HG02610 (cell line): ENCODE data around the gene DPH2.

Experiments used
- ATAC-seq: cut with Tn5 transposase; IDR thresholded peaks from one replicate; pipeline ENCODE4 v1.9.1; 2021; ENCODE audit warnings: mild to moderate bottlenecking, moderate library complexity; ENCODE audit not compliant: unreplicated experiment

DPH2 gene

GRCh38 chr1:43963890-43964289 is 5.9 kb upstream of the DPH2 start:
- no peak for ATAC-seq

- ATAC-seq = no peak
These were observed 4.5 kb upstream of the DPH2 start for GRCh38 chr1:43965316-43965715.

GRCh38 chr1:43968348-43968948 is 1.4 kb upstream of the DPH2 start:
- no peak for ATAC-seq

- ATAC-seq = no peak
These were observed 429 bp upstream of the DPH2 start for GRCh38 chr1:43969416-43969745.

GRCh38 chr1:43970502-43970901 is 692 bp downstream of the DPH2 start:
- no peak for ATAC-seq

GRCh38 chr1:43970911-43971310 is 1.1 kb downstream of the DPH2 start:
- no peak for ATAC-seq

GRCh38 chr1:43971336-43971980 is 1.6 kb downstream of the DPH2 start:
- no peak for ATAC-seq

GRCh38 chr1:43973981-43974442 is 4.2 kb downstream of the DPH2 start:
- ATAC-seq = no peak

GRCh38 chr1:43974443-43975248 is 4.8 kb downstream of the DPH2 start, which contains the start of gene ATP6V0B:
TSS of gene ATP6V0B (plus strand) at chr1:43974960. CDS start at chr1:43975041, 81 bp downstream.
- ATAC-seq = peak; percentile 59

- ATAC-seq = no peak
These were observed 5.6 kb downstream of the DPH2 start for GRCh38 chr1:43975249-43975961.

- no peak for ATAC-seq
These were observed 6.2 kb downstream of the DPH2 start for GRCh38 chr1:43976045-43976444.

GRCh38 chr1:43976890-43977289 is 7.1 kb downstream of the DPH2 start:
- ATAC-seq = no peak

GRCh38 chr1:43977376-43978263 is 7.8 kb downstream of the DPH2 start:
- no peak for ATAC-seq

- ATAC-seq = no peak
These were observed 8.4 kb downstream of the DPH2 start for GRCh38 chr1:43978264-43978550.

- ATAC-seq = no peak
These were observed 8.9 kb downstream of the DPH2 start, which contains the start of gene B4GALT2 for GRCh38 chr1:43978551-43979260. TSS of gene B4GALT2 (plus strand) at chr1:43979210. CDS start at chr1:43981161, 1,951 bp downstream.

- ATAC-seq = no peak
These were observed 9.4 kb downstream of the DPH2 start for GRCh38 chr1:43979261-43979527.

GRCh38 chr1:43979528-43980254 is 9.9 kb downstream of the DPH2 start:
- ATAC-seq = no peak

GRCh38 chr1:43980255-43981134 is 10.7 kb downstream of the DPH2 start:
- no peak for ATAC-seq

- ATAC-seq = no peak
These were observed 11.3 kb downstream of the DPH2 start for GRCh38 chr1:43981135-43981491.
